ENCODE measurements around the gene MMP20.

DNA sequence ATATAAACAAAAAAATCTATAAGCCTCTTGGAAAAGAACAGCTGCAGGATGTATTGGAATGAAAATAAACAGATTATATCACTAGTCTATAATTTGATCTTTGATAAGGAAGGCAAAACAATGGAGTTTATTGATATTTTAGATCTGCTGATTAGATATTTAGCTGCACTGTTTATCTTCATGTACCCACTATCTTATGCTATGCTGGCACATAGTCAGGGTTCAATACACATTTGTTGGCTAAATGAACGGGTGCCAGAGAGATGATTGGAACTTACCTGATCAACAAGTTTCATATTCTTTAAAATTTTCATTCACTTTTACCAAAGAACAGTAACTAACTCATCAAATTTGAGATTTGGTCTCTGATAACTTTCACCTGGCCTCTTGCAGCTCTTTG lies 26.9 kb downstream of the MMP20 start:
- no peak for TF ChIP-seq REST (IDR thresholded peaks at IDR 0.05; ENCODE audit: low read depth)
- no peak for TF ChIP-seq CREB1 (IDR thresholded peaks at IDR 0.05; ENCODE audit: low read depth)
- no peak for TF ChIP-seq EP300 (IDR thresholded peaks at IDR 0.05; ENCODE audit: borderline replicate concordance)
- TF ChIP-seq TAF1 (IDR thresholded peaks at IDR 0.05; ENCODE audit: low read depth): no peak
- no peak for TF ChIP-seq RAD21 (IDR thresholded peaks at IDR 0.05; ENCODE audit: low read depth)
- no peak for TF ChIP-seq TCF12 (IDR thresholded peaks at IDR 0.05; ENCODE audit: low read depth)
- TF ChIP-seq CEBPB (IDR thresholded peaks at IDR 0.05): no peak
- TF ChIP-seq FOXM1 (IDR thresholded peaks at IDR 0.05; ENCODE audit: borderline replicate concordance, low read depth): no peak
- TF ChIP-seq YY1 (IDR thresholded peaks at IDR 0.05; ENCODE audit: low read depth): no peak
- no peak for TF ChIP-seq ZBTB7A (IDR thresholded peaks at IDR 0.05; ENCODE audit: low read depth)
- no peak for TF ChIP-seq TEAD4 (IDR thresholded peaks at IDR 0.05)
